WTC11 (cell line): ENCODE results near the gene CLIC3. TPM values are rescaled to one million over a fixed set of nuclear protein-coding genes. Genes with fewer than 3 reads are reported as not detected.

Experiments used
- ATAC-seq: fragments of 200-7000 bp; cut with Tn5 transposase; 2 replicates; pipeline ENCODE4 v1.10.0; 2021; ENCODE audit warnings: mild to moderate bottlenecking, moderate library complexity
- CTCF ChIA-PET: fragments of 300-600 bp; sonication (Branson Sonifier 250); formaldehyde crosslinking; loops from one replicate; lab custom pipeline; 2021; ENCODE audit warnings: antibody characterized with exemption; lab: Charles Lee
- POLR2A ChIA-PET: fragments of 350-600 bp; sonication (Branson Sonifier 250); formaldehyde crosslinking; loops from one replicate; lab custom pipeline; 2021; ENCODE audit warnings: antibody characterized with exemption; lab: Charles Lee
- DNase-seq: peaks from one replicate; pipeline ENCODE4 v3.0.0; 2021; ENCODE audit warnings: low spot score
- H3K27ac Mint-ChIP-seq: 2 replicates; pipeline ENCODE4 v1.8.0; 2021; ENCODE audit warnings: mixed read lengths
- H3K27me3 Mint-ChIP-seq: 2 replicates; pipeline ENCODE4 v1.8.0; 2021; ENCODE audit warnings: low read depth, mild to moderate bottlenecking, moderate library complexity, mixed read lengths
- H3K36me3 Mint-ChIP-seq: 2 replicates; pipeline ENCODE4 v1.8.0; 2021; ENCODE audit warnings: mixed read lengths
- H3K4me1 Mint-ChIP-seq: 2 replicates; pipeline ENCODE4 v1.8.0; 2022; ENCODE audit warnings: mixed read lengths
- H3K4me3 Mint-ChIP-seq: 2 replicates; pipeline ENCODE4 v1.8.0; 2021; ENCODE audit warnings: mild to moderate bottlenecking, moderate library complexity, mixed read lengths
- H3K9me3 Mint-ChIP-seq: 2 replicates; pipeline ENCODE4 v1.8.0; 2021; ENCODE audit warnings: mixed read lengths
- FOXP1 ChIP-seq: sonication (generic); formaldehyde crosslinking; IDR thresholded peaks from 2 replicates; pipeline ENCODE4 v1.8.0; 2022; ENCODE audit warnings: missing genetic modification reagents, mild to moderate bottlenecking, moderate library complexity, borderline replicate concordance
- JAZF1 ChIP-seq: fragments of 250-450 bp; sonication (Bioruptor Pico); IDR thresholded peaks from 2 replicates; pipeline ENCODE4 v1.9.0; 2021; ENCODE audit warnings: moderate library complexity, mild to moderate bottlenecking, inconsistent platforms
- NFATC4 ChIP-seq: fragments of 250-450 bp; sonication (Bioruptor Pico); IDR thresholded peaks from 2 replicates; pipeline ENCODE4 v1.9.0; 2021; ENCODE audit warnings: mild to moderate bottlenecking
- SMAD3 ChIP-seq: sonication (generic); formaldehyde crosslinking; IDR thresholded peaks from 2 replicates; pipeline ENCODE4 v1.8.0; 2022; ENCODE audit warnings: missing genetic modification reagents, mild to moderate bottlenecking, borderline replicate concordance
- SP1 ChIP-seq: sonication (generic); formaldehyde crosslinking; conservative IDR thresholded peaks from 2 replicates; pipeline ENCODE4 v1.8.1; 2022; ENCODE audit warnings: missing genetic modification reagents
- ZNF219 ChIP-seq: sonication (generic); formaldehyde crosslinking; IDR thresholded peaks from 2 replicates; pipeline ENCODE4 v1.8.0; 2023; ENCODE audit warnings: missing genetic modification reagents, mild to moderate bottlenecking, borderline replicate concordance
- ZNF263 ChIP-seq: sonication (generic); formaldehyde crosslinking; IDR thresholded peaks from 2 replicates; pipeline ENCODE4 v1.8.1; 2022; ENCODE audit warnings: low read depth, mild to moderate bottlenecking, moderate library complexity, missing genetic modification reagents
- total RNA-seq: library from RNA; stranded (reverse); gene quantifications from 3 replicates; pipeline ENCODE4 v1.2.3, GENCODE V29; 2021
- TF ChIP-seq, protein P1 (sequence below): sonication (generic); formaldehyde crosslinking; IDR thresholded peaks from 2 replicates; pipeline ENCODE4 v1.8.0; 2022; ENCODE audit warnings: missing genetic modification reagents
- TF ChIP-seq, protein P2 (sequence below): sonication (generic); formaldehyde crosslinking; IDR thresholded peaks from 2 replicates; pipeline ENCODE4 v1.8.0; 2022; ENCODE audit warnings: mild to moderate bottlenecking, missing genetic modification reagents
- TF ChIP-seq, protein P3 (sequence below): fragments of 200-600 bp; IDR thresholded peaks from 2 replicates; pipeline ENCODE4 v1.8.0; 2022; ENCODE audit warnings: antibody characterized with exemption
- TF ChIP-seq, protein P4 (sequence below): sonication (generic); formaldehyde crosslinking; IDR thresholded peaks from 2 replicates; pipeline ENCODE4 v1.8.1; 2023; ENCODE audit warnings: mild to moderate bottlenecking, missing genetic modification reagents, borderline replicate concordance
- TF ChIP-seq, protein P5 (sequence below): sonication (generic); formaldehyde crosslinking; IDR thresholded peaks from 2 replicates; pipeline ENCODE4 v1.8.1; 2022; ENCODE audit warnings: low read depth, missing genetic modification reagents, borderline replicate concordance

CLIC3 gene
- total RNA-seq, 1 experiment from 2014 or later, result 0.31 TPM

DNA sequence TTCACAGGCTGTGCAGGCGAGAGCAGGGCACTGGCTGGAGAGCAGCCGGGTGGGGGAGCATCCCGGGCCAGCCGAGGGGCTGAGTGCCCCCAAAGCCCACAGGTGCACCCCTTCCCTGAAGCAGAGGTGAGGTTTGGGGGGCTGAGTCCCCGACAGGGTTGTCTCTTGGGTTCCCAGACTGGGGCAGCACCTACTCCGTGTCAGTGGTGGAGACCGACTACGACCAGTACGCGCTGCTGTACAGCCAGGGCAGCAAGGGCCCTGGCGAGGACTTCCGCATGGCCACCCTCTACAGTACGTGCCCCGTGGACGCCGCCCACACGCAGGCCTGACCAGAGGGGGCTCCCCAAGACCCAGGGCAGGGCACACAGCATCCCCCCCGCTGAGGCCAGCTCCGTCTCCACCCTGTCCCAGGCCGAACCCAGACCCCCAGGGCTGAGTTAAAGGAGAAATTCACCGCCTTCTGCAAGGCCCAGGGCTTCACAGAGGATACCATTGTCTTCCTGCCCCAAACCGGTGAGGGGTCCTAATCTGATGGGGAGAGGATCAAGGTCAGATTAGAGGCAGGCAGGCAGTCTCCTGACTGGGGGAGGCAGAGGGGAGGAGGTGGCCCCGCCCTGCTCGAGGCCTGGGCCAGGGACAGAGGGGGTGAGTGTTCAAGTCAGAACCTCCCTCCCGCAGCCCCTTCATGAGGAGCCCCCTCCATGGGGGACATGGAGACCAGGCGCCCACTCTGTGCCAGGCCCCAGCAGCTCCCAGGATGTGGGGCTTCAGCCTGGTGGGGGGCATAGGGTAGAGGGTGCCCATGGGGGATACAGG is 16.4 kb downstream of the CLIC3 start:
- ATAC-seq, result no peak
- H3K4me3 Mint-ChIP-seq, result no peak overlapping the region
- TF ChIP-seq NFATC4 (CRISPR knock-in tag) (no peak), JAZF1 (CRISPR knock-in tag) (no peak)
- TF ChIP-seq, protein P1, sequence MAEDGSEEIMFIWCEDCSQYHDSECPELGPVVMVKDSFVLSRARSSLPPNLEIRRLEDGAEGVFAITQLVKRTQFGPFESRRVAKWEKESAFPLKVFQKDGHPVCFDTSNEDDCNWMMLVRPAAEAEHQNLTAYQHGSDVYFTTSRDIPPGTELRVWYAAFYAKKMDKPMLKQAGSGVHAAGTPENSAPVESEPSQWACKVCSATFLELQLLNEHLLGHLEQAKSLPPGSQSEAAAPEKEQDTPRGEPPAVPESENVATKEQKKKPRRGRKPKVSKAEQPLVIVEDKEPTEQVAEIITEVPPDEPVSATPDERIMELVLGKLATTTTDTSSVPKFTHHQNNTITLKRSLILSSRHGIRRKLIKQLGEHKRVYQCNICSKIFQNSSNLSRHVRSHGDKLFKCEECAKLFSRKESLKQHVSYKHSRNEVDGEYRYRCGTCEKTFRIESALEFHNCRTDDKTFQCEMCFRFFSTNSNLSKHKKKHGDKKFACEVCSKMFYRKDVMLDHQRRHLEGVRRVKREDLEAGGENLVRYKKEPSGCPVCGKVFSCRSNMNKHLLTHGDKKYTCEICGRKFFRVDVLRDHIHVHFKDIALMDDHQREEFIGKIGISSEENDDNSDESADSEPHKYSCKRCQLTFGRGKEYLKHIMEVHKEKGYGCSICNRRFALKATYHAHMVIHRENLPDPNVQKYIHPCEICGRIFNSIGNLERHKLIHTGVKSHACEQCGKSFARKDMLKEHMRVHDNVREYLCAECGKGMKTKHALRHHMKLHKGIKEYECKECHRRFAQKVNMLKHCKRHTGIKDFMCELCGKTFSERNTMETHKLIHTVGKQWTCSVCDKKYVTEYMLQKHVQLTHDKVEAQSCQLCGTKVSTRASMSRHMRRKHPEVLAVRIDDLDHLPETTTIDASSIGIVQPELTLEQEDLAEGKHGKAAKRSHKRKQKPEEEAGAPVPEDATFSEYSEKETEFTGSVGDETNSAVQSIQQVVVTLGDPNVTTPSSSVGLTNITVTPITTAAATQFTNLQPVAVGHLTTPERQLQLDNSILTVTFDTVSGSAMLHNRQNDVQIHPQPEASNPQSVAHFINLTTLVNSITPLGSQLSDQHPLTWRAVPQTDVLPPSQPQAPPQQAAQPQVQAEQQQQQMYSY (CRISPR knock-in tag), result no peak
- TF ChIP-seq, protein P2, sequence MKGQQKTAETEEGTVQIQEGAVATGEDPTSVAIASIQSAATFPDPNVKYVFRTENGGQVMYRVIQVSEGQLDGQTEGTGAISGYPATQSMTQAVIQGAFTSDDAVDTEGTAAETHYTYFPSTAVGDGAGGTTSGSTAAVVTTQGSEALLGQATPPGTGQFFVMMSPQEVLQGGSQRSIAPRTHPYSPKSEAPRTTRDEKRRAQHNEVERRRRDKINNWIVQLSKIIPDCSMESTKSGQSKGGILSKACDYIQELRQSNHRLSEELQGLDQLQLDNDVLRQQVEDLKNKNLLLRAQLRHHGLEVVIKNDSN, result no peak
- TF ChIP-seq, all 79 proteins: peak for 0
- peaks cover 3% of the 10 kb centered on the region; the same call in 1 of the 2 replicates for H3K4me1 Mint-ChIP-seq
- POLR2A ChIA-PET, result no interaction called here
- no peak for DNase-seq
- H3K36me3 Mint-ChIP-seq, result no peaks in the 10 kb centered on the region
- H3K9me3 Mint-ChIP-seq, result no peaks in the 10 kb centered on the region
- CTCF ChIA-PET, result interaction anchor here (0.5 to 6.2 kb wide), 8 partner anchors 32 to 244 kb away, joined by 4 to 117 read pairs (median 16); partner anchors contain the start of genes ABCA2, C8G, FBXW5 and NPDC1
- H3K27me3 Mint-ChIP-seq, result peaks cover 9% of the 10 kb centered on the region
- H3K27ac Mint-ChIP-seq, result no peak overlapping the region

DNA sequence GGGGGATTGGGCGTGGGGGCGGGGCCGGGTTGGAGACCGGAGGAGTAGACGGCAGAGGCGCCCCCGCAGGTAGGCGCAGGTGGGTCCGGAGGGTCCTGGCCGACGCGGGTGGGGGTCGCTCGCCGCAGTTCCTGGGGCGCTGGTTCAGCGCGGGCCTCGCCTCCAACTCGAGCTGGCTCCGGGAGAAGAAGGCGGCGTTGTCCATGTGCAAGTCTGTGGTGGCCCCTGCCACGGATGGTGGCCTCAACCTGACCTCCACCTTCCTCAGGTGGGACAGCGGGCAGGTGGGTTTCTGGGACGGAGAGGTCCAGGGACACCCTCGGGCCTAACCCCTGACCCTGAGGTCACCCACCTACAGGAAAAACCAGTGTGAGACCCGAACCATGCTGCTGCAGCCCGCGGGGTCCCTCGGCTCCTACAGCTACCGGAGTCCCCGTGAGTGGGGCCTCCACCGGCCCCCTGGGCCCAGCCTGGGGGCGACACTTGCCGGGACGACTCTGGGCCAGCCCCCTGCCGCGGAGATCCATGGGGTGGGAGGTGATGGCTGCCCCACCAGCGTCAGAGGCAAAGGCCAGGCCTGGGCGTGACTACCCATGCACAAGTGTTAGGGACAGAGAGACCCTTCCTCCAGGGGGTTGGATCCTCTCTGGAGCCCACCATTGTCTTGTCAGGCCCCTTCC is 17.4 kb downstream of the CLIC3 start:
- ChIA-PET CTCF (interaction anchor here (0.5 to 6.2 kb wide), 45 partner anchors 9 to 877 kb away, joined by 3 to 117 read pairs (median 5); partner anchors contain the start of genes ABCA2, AJM1, C8G and CLIC3), POLR2A (interaction anchor here (0.8 to 1.5 kb wide), 6 partner anchors 13 to 262 kb away, joined by 3 to 6 read pairs (median 4); partner anchors contain the start of genes PAXX, TPRN and TUBB4B)
- Mint-ChIP-seq H3K27ac (no peak overlapping the region), H3K27me3 (peaks cover 7% of the 10 kb centered on the region), H3K36me3 (no peaks in the 10 kb centered on the region), H3K9me3 (no peaks in the 10 kb centered on the region), H3K4me3 (no peak overlapping the region), H3K4me1 (peaks cover 3% of the 10 kb centered on the region; the same call in 1 of the 2 replicates)
- ATAC-seq, result peak; percentile 16
- TF ChIP-seq SP1, result peak; percentile 49; the same call in 1 of the 2 replicates
- 0 out of 2 replicates have a peak, but pooled peaks have one; percentile 24 for TF ChIP-seq ZNF263 (CRISPR knock-in tag)
- TF ChIP-seq, protein P3, sequence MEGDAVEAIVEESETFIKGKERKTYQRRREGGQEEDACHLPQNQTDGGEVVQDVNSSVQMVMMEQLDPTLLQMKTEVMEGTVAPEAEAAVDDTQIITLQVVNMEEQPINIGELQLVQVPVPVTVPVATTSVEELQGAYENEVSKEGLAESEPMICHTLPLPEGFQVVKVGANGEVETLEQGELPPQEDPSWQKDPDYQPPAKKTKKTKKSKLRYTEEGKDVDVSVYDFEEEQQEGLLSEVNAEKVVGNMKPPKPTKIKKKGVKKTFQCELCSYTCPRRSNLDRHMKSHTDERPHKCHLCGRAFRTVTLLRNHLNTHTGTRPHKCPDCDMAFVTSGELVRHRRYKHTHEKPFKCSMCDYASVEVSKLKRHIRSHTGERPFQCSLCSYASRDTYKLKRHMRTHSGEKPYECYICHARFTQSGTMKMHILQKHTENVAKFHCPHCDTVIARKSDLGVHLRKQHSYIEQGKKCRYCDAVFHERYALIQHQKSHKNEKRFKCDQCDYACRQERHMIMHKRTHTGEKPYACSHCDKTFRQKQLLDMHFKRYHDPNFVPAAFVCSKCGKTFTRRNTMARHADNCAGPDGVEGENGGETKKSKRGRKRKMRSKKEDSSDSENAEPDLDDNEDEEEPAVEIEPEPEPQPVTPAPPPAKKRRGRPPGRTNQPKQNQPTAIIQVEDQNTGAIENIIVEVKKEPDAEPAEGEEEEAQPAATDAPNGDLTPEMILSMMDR, result no peak
- peak; percentile 86 for DNase-seq

DNA sequence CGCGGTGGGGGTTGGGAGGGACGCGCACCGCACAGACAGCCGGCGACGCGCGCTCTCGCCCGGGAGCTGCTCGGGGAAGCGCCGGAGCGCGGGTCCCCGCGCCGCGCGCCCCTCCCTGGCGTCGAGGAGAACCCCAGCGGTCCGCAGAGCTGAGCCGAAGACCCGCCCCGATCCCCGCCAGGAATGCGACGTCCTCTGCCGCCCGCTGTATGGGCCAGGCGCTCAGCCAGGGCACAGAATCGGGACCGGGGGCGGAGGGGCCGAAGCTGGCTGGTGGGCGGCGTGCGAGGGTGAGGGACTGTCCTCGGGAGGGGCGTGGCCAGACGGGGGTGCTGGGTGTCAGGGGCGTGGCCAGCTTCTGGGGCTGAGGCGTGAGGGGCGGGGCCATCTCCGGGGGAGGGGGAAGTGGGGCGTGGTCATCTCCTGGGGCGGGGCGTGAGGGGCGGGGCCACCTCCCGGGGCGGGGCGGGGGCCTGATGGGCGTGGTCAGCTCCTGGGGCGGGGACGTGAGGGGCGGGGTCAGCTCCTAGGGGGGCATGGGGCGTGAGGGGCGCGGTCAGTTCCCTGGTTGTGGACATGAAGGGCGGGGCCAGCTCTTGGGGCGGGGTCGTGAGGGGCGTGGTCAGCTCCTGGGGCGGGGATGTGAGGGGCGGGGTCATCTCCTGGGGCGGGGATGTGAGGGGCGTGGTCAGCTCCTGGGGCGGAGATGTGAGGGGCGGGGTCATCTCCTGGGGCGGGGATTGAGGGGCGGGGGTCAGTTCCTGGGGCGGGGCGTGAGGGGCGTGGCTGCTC is 18.1 kb downstream of the CLIC3 start:
- H3K27ac Mint-ChIP-seq, result no peak overlapping the region
- DNase-seq, result peak; percentile 96
- ChIA-PET POLR2A (interaction anchor here (0.8 to 1.5 kb wide), 6 partner anchors 14 to 263 kb away, joined by 3 to 6 read pairs (median 4); partner anchors contain the start of genes PAXX, TPRN and TUBB4B), CTCF (interaction anchor here (0.5 to 6.2 kb wide), 48 partner anchors 8 to 876 kb away, joined by 3 to 117 read pairs (median 5); partner anchors contain the start of genes ABCA2, AJM1, C8G and CLIC3)
- no peaks in the 10 kb centered on the region for H3K9me3 Mint-ChIP-seq
- peaks cover 3% of the 10 kb centered on the region; the same call in 1 of the 2 replicates for H3K4me1 Mint-ChIP-seq
- no peaks in the 10 kb centered on the region for H3K36me3 Mint-ChIP-seq
- ATAC-seq, result peak; percentile 76
- TF ChIP-seq FOXP1 (CRISPR knock-in tag), result 0 out of 2 replicates have a peak, but pooled peaks have one; percentile 12
- TF ChIP-seq SP1, result peak; percentile 61
- TF ChIP-seq ZNF219, result no peak
- TF ChIP-seq, protein P4, sequence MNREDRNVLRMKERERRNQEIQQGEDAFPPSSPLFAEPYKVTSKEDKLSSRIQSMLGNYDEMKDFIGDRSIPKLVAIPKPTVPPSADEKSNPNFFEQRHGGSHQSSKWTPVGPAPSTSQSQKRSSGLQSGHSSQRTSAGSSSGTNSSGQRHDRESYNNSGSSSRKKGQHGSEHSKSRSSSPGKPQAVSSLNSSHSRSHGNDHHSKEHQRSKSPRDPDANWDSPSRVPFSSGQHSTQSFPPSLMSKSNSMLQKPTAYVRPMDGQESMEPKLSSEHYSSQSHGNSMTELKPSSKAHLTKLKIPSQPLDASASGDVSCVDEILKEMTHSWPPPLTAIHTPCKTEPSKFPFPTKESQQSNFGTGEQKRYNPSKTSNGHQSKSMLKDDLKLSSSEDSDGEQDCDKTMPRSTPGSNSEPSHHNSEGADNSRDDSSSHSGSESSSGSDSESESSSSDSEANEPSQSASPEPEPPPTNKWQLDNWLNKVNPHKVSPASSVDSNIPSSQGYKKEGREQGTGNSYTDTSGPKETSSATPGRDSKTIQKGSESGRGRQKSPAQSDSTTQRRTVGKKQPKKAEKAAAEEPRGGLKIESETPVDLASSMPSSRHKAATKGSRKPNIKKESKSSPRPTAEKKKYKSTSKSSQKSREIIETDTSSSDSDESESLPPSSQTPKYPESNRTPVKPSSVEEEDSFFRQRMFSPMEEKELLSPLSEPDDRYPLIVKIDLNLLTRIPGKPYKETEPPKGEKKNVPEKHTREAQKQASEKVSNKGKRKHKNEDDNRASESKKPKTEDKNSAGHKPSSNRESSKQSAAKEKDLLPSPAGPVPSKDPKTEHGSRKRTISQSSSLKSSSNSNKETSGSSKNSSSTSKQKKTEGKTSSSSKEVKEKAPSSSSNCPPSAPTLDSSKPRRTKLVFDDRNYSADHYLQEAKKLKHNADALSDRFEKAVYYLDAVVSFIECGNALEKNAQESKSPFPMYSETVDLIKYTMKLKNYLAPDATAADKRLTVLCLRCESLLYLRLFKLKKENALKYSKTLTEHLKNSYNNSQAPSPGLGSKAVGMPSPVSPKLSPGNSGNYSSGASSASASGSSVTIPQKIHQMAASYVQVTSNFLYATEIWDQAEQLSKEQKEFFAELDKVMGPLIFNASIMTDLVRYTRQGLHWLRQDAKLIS (CRISPR knock-in tag), result no peak
- TF ChIP-seq, protein P5, sequence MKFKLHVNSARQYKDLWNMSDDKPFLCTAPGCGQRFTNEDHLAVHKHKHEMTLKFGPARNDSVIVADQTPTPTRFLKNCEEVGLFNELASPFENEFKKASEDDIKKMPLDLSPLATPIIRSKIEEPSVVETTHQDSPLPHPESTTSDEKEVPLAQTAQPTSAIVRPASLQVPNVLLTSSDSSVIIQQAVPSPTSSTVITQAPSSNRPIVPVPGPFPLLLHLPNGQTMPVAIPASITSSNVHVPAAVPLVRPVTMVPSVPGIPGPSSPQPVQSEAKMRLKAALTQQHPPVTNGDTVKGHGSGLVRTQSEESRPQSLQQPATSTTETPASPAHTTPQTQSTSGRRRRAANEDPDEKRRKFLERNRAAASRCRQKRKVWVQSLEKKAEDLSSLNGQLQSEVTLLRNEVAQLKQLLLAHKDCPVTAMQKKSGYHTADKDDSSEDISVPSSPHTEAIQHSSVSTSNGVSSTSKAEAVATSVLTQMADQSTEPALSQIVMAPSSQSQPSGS (CRISPR knock-in tag), result no peak
- TF ChIP-seq SMAD3 (CRISPR knock-in tag), result peak; percentile 56; the same call in 1 of the 2 replicates
- H3K4me3 Mint-ChIP-seq, result peak overlapping the region; percentile 66
- peaks cover 3% of the 10 kb centered on the region; the same call in 1 of the 2 replicates for H3K27me3 Mint-ChIP-seq
